ENCODE measurements around the gene CRYBG1.
"Not testable (repeated sequence)": the region's sequence is repeated elsewhere in the genome, so short reads cannot be mapped to it uniquely, and the experiment has no call there.

The CRYBG1 gene

GRCh38 chr6:106528521-106528920 is 168.0 kb downstream of the CRYBG1 start:
- no peak for DNase-seq

GRCh38 chr6:106529438-106529837 is 168.9 kb downstream of the CRYBG1 start:
- no peak for DNase-seq

DNA sequence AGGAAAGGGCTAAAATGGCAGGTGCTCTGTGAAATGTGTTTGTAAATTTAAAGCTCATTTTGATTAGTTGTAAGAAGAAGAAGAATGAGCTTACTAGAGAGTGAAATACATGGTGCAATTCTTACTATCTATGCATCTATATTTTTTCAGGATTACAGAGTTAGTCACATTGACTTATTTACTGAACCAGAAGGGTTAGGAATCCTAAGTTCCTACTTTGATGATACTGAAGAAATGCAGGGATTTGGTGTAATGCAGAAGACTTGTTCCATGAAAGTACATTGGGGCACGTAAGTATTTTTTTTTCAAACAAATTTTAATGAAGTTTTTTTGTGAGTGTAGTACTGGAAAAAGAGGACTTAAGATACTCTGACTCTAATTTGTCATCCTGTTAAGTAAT is 169.5 kb downstream of the CRYBG1 start:
- no peak for DNase-seq

- DNase-seq: no peak
These were observed 170.0 kb downstream of the CRYBG1 start for GRCh38 chr6:106530502-106530901.

GRCh38 chr6:106533054-106533453 is 172.5 kb downstream of the CRYBG1 start:
- no peak for DNase-seq

DNA sequence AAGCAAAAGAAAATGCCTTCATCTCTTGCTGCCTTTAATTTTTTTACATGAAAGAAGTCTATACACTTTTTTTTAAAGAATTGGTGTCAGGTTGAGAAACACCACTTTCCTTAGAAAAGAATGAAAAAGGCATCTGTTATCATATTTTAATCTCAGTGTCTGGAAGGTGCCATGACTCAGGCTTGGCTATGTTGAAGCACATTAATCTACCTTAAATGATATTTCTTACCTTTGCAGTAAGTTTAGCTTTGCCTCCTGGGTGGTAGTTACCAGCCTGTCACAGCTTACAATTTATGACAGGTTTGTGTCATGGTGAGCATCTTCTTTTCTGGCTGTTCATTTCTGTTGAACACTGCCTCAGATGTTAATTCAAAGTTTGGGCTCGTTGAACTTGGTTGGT is 173.5 kb downstream of the CRYBG1 start:
- no peak for DNase-seq

DNA sequence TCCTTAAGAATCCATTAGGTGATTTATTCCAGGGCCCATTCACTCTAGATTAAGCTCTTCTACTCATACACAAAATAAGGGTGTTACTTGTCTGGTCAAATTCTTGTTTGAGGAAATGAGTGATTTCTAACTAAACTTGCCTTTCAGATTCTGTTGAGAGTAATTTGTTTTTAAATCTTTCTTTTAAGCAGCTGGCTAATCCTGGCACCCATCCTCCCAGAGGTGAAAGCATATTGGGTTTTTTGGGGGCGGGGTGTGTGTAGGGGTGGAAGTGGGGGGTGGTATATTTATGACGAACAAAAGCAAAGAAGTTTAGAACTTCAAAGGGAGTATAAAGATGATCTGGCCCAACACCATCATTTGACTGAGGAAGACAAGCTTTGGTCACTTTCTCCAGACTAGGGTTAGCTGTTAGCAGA is 174.1 kb downstream of the CRYBG1 start:
- no peak for DNase-seq

DNA sequence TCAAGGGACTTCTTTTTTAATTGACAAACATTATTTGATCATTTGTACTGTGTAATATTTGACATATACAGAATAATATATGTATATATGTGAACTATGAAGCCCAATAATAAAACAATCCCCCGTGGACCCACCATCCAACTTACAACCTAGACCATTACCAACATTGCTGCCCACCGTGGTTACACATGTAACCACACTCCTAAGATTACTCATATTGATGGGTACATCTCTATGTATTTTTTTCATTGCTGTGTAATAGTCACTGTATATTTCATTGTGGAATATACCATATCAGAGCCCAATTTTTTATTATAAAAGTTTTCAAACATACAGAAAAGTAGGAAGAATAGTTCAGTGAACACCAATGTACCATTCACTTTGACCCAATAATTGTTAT is 174.5 kb downstream of the CRYBG1 start:
- no peak for DNase-seq

GRCh38 chr6:106536357-106536756 is 175.8 kb downstream of the CRYBG1 start:
- DNase-seq: no peak

DNA sequence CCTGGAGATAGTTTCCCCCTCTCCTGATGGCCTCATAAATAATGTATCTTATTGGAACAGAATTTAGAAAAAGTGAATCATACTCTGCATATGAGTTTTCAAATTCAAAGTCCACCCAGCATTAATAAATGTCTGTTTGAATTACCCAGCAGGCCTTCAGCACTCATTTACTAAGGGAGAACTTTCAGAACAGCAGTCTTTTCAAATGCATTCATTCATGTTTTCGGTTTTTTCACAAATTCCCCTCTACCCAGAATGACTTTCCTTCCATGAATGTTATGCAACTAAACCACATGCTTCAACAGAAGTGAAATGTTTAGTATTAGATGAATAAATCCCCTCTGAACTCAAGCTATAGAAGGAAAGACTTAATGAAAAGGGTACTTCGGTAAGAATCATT is 176.3 kb downstream of the CRYBG1 start:
- no peak for DNase-seq

DNA sequence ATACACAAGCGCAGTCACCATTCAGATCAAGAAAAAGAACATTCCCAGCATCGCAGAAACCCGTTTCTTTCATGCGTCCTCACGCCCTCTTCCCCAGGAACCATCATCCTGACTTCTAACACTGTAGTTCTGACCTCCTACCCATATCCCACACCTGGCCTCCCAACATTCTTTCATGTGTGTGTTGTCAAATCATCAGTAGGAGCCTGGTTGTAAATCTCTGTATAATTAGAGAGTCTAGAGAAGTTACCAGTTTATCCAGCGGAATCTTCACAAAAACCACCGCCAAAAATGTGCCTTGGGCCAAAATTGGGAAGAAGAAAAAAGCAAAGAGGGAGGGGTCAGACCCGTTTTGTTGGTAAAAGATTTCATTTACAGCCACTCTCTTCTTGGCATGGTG is 177.1 kb downstream of the CRYBG1 start:
- no peak for DNase-seq

- no peak for DNase-seq
These were observed 177.6 kb downstream of the CRYBG1 start for GRCh38 chr6:106538145-106538544.

- no peak for DNase-seq
These were observed 179.4 kb downstream of the CRYBG1 start for GRCh38 chr6:106539936-106540335.

DNA sequence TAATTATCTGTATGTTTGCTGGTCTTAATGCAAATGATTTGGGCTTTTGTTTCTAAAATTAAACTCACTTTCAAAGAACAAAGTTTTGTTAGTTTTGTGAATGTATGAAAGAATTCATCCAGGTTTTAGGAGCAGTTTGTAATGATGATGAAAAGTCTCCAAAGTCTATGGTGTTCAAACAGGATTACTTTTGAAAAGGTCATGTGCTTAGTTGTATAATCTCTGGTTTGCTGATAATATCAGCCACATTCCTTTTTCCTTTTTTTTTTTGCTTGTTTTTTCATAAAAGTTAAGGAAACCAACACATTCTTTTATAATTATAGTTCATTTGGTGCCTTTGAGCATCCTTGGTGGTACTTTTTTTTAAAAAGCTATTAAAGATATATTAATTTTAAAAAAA is 179.9 kb downstream of the CRYBG1 start:
- DNase-seq: no peak

DNA sequence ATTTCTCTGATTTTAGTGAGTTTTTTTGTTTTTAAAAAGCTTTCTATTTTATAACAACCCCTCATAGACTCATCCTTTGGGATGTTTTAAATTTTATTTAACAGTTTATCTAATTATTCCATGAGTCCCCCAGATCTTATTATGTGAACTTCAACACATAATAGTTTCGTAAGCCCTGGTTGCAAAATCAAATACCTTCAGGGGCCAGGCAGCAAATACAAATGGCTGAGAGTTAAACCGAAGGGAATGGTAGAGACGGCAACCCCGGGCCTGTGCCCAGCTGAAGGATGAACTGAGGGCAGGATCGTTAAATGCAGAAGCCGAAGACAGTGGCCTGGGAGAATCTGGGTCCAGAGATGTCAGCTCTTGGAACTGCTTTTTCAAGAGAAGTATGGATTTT is 180.4 kb downstream of the CRYBG1 start:
- no peak for DNase-seq

- no peak for DNase-seq
These were observed 185.8 kb downstream of the CRYBG1 start for GRCh38 chr6:106546261-106546690.

DNA sequence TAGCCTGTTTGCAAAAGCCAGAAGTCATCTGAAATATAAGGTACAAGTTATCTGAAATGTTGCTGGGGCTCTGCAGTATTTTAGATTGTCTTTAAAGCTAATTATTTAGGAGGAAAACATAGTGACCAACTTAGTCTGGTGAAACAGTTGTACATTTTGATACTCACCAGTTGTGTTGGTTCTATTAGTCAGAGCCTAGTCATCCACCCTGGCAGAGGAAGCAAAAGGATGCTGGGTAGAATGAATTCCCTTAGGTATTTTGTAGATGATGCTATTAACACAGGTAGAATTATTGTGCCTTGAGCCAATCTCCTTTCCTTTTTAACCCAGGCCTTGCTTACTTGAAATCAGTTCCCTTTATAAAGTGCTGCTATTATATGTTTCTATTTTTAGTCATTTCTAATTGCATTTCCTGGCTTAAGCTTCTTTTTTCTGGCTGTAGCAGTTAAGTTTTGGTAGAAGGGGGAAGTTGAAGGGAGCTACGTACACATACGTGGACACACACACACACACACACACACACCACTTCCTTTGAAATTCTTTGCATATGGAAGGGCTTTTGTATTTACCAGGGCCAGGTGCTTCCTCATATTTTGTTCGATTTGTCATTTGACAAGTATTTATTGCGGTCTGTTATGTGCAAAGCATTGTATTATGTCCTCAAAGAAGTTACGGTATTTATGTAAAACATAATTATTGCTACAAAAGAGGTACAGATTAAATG is 186.3 kb downstream of the CRYBG1 start:
- DNase-seq: no peak

GRCh38 chr6:106547601-106548453 is 187.3 kb downstream of the CRYBG1 start:
- no peak for DNase-seq

- not testable (repeated sequence) for DNase-seq
These were observed 188.5 kb downstream of the CRYBG1 start for GRCh38 chr6:106548926-106549455.

- DNase-seq: no peak
These were observed 189.0 kb downstream of the CRYBG1 start for GRCh38 chr6:106549521-106549920.

- DNase-seq: no peak
These were observed 190.6 kb downstream of the CRYBG1 start for GRCh38 chr6:106551155-106551554.

DNA sequence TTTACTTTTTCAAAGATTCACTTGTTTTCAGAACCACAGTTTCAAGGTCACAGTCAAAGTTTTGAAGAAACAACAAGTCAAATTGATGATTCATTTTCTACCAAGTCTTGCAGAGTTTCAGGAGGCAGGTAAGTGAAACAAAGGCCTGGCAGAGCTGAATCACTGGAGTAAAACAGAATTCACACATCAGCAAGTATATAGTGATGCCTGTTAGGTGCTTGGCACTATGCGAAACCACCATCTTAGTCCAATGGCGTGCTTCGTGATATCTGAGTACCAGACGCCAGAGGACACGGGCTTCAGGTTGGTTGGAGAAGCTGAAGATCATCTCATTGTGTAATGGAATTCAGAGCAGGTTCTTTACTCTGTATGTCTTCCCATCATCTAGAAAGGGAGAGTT is 192.9 kb downstream of the CRYBG1 start:
- DNase-seq: no peak

DNA sequence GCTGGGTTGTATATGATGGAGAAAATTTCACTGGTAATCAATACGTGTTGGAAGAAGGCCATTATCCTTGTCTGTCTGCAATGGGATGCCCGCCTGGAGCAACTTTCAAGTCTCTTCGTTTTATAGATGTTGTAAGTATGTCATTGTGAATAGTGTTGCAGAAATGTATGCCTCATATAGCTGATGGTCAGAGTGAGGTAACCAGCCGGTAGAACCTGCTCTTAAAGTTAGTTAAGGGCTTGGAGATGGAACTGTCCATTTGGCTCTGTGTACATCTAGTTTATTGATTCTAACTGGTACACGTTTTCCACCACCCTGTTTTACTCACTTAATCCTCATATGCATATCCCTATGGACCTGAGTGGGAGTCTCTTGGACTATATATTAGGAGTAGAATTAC is 195.2 kb downstream of the CRYBG1 start:
- no peak for DNase-seq

DNA sequence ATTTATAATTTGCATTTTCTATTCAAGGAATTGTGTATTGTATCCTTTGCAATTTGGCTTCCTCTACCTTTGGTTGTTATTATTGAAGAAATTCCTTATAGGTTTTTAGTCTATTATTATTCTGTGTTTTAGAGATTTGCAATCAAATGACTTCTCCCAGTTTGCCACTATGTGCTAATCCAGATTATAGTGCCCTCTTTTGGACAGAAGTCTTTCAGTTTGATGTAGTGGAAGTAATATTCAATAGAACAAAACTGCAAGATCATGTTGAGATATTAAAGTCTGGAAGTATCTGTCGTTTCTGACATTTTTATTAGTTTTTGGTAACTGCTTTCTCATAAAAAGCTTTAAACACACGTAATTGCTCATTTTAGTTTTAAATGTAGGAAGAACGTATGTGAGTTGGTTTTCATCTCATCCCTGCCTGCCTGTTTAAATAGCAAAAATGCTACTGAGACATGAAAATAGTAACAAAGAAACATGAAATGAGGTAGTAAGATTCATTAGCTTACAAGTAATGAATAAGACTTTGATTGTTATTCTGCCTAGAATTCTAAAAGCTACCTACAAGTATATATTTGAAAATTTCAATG is 195.9 kb downstream of the CRYBG1 start:
- DNase-seq: no peak

All from NCI-H1048 (cell line).